NCI-H748 (cell line): Measurements from ENCODE around the gene THSD4.

Experiments
- DNase-seq: peaks from one replicate; lab custom pipeline; 2025; ENCODE audit not compliant: unreplicated experiment; lab: John Stamatoyannopoulos, UW

The THSD4 gene

DNA sequence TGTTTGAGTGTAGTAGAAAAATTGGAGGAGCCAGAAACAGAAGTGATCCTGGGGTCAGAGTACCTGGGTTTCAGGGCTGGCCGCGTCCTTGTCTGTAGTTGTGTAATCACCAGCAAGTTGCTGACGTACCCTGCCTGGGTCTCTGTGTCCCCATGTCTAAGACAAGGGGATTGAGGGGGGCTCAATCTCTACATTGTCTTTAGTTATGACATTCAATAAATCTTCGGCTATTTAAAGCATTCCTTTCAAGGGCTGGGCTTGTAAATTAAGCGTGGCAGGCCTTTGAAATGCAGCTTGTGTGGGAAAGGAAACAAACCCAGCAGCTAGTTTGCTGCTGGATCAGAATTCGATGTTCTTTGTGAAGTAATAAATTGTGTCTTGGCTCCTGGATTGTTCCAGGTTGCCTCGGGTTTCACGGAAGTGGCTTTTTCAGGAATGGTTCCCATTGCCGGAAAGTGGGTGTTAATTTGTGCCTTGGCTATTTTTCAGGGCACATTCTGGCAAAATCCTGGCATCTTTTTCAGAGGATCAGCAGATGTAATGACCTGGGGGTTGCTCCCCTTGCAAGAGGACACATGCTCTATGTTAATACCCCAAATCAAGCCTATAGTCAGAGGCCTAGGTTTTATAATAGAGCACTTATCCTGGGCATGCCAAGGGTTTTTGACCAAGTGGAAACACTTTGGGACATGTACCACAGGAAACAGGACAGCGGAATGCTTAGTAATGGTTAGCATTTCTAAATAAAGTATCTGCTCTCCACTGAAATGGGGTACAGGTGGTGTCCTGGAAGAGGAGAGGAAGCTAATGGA, 400.3 kb downstream of the THSD4 start:
- no peak for DNase-seq

DNA sequence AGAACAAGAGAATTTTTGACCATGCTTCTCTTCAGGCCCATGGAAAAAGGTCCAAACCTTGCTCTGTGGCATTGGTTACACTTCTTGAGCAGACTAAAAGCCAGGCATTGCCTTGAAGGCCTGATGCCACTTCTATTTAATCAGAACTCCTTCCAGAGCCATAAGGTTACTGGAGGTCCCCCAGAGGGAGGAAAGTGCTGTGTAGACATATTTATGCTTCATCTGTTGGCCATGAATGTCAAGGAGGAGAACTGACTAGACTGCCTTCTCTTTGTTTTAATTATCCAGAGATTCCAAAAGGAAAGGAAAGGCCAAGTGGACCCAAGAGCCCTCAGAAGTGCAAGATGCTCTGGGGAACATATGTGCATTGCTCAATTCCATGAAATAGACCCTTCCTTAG, 402.5 kb downstream of the THSD4 start:
- no peak for DNase-seq

DNA sequence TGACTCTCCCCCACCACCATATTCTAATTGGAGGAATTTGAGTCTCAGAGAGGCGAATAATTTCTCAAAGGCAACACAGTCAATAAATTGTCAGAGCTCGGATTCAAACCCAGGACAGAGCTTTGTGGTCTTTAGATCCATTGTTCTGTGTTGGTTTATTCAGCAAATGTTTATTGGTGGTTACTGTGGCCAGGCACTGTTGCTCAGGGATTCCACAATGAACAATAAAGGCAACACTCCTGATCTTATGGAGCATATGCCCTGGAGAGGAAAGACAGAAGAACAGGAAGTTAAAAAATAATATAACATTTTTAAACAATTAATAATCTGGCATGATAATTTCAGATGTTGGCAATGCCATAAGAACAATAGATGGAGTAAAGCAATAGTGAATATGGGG, 403.4 kb downstream of the THSD4 start:
- no peak for DNase-seq

DNA sequence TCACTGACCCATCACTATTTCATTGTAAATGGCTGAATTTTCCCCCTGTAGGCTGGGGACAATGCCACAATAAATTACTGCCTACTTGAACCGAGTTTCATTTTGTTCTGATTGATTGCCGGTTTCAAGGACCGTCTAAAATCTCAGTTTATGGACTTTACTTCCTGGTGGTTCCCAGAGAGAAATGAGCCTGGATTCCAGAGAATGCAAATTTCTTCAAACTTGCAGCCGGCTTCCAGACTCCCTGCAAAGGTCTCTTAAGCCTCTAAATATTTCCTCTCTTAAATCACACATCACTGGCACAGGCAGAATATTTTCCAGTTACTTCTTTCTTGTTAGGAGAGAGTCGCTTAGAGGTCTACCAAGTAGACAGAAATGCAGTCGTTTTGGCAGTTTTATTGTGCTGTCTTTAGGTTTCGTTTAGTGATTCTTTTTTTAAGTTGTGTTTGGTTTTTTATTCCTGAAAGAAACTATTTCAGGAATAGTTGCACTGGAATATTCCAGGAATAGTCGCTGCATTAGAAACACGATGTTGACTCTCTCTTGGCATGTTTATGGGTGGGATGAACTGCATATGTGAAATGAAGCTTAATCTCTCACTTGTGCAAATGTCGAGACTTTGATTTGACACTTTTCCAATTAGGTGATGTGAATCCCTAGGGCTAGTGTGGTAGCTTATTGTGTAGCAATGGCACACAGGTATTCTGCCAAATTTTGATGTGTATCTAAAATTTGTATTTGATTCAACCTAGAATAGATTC, 411.0 kb downstream of the THSD4 start:
- DNase-seq, result no peak

DNA sequence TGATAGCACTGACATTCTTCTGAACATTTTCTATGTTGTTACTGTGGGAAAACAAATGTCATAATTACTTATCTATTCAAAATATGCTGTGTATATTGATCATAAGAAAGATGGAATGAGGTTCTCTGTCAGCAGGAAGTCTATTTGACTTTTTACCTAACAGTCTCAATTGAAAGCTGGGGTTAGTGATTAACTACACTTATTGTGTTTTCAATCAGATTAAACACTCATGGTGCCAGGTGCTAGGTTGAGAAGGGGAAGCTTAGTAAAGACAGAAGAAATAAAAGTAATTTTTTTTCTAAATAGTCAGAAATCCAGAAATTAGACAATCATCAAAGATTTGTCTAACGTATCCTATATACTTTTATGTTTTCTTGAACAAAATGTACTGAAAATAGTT, 414.1 kb downstream of the THSD4 start:
- peak; percentile 1 for DNase-seq

DNA sequence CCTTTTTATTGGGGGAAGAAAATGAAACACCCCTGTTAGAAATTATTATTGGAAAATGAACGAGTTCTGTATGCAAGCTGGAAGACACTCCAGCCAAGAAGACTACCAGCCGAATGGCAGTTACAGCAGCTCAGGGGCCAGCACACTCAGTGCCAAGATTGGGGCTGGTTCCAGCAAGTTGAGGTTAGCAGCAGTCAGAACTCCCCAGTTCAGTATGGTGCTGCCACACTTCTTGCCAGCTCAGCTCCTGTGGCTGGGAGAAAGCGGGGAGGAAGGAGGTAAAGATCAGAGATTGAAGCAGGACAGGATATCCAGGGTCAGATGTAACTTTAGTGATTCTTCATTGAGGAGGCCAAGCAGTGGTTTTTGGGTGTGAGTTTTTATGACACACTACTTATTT, 414.8 kb downstream of the THSD4 start:
- DNase-seq, result no peak

DNA sequence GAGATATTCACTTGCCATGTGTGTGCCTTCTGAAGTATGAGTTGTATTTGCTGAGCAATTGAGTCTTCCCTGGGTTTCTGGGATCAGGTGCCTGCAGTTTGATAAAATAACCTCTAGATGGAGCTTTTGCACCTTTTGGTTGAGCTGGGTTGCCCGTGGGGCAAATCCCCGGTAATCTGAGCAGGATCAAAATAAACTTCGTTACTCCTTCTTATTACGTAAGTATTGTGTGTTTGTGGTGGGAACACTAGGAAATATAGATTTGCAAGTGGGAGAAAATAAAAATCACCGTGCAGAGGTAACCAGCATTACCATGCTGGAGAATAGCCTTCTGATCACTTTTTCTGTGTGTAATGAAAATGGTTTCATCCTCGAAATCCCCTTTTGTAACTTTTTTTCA, 417.7 kb downstream of the THSD4 start:
- peak; percentile 63 for DNase-seq

DNA sequence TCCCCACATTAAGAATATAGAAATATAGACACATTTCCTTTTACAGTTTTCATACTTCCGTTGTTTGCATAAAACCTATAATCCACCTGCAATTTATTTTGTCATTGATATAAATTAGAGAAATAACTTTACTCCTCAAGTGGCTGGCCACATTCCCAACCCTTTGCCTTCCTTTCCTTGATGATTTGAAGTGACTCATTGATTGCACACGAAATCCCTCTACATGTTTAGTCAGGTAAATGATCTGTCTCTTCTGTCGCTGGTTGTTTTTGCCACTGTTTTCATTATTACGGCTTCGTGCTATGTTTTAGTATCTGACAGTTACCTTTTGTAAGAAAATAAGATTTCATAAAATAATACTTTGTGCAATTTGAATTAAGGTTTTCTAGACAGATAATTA, 422.9 kb downstream of the THSD4 start:
- no peak for DNase-seq

DNA sequence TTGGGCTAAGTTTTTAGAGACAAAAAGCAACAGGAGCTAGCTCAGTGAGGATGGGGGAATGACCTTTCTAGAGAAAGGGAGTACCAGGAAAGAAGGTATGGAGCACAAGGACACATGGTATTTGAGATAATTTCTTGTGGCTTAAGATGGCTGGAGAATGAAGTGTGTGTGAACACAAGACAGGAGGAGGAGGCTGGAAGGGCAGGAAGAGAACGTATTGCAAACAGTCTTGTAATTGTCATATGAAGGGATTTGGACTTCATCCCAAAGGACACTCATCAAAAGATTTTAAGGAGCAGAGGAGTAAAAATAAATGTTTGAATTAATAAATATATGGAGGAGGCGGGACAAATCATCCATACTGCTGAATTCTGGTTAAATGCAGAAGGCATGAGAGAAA, 426.5 kb downstream of the THSD4 start:
- DNase-seq, result no peak

DNA sequence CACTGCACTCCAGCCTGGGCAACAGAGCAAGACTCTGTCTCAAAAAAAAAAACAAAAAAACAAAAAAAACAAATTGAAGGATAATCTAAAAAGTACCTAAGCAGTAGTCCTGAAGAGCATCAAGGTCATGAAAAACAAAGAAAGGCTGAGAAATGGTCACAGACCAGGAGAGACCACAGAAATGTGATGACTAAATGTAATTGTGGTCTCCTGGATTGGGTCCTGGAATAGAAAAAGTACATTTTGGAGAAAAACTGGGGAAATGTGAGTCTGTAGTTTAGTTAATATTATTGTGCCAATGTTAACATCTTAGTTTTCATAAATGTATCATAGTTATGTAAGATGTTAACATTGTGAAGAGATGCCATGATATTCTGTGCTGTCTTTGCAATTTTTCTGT, 427.6 kb downstream of the THSD4 start:
- DNase-seq, result no peak

DNA sequence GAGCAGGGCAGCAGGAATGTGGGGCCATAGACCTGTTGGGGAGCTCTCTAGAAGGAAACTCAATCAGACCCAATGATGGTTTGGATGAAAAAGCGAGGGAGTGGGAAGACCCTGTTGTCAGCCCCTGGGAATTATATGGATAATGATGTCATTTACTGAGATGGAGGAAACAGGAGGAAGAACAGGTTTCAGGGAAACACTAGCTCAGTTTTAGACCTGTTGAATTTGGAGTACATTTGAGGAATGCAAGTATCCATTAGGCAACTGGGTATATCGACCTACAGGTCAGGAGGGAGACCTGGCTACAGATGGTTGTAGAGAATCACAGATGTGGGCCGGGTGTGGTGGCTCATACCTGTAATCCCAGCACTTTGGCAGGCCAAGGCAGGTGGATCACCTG, 428.1 kb downstream of the THSD4 start:
- no peak for DNase-seq

DNA sequence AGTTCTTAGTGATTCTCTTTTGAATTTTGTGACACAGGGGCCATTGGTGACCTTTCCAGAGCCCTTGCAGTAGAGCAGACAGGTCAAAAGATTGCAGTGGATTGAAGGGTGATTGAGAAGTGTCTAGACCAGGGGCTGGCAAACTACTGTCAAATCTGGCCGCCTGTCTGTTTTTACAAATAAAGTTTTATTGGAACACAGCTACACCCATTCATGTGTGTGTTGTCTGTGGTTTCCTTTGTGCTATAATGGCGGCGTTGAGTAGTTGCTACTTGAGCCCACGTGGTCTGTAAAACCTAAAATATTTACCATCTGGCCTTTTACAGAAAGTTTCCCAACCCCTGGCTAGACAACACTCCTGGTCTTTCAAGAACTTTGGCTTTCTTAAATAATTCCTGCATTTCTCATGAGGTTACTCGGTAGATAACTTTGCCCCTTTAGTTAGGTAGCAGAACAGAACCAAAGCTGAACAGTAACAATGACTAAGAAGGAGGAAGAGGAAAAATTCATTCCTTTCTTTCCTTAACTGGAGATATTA, 430.0 kb downstream of the THSD4 start:
- no peak for DNase-seq

DNA sequence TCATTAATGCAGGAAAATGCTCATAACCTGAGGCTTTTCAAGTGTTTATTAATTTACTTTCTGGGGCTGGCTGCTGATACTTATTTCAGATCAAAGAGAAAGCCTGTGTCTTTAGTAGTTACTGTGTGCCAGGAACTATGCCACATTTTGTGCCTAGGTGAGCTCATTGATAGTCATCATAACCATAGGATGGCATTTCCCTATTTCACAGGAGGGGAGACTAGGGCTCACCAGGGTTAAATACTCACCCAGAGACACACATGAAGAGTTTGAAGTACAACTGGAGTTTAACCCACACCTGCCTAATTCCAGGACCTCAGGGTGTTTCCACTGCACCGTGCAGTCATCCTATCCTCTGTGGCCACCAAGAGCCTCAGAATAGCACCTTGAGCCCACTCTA, 430.7 kb downstream of the THSD4 start:
- DNase-seq, result no peak

DNA sequence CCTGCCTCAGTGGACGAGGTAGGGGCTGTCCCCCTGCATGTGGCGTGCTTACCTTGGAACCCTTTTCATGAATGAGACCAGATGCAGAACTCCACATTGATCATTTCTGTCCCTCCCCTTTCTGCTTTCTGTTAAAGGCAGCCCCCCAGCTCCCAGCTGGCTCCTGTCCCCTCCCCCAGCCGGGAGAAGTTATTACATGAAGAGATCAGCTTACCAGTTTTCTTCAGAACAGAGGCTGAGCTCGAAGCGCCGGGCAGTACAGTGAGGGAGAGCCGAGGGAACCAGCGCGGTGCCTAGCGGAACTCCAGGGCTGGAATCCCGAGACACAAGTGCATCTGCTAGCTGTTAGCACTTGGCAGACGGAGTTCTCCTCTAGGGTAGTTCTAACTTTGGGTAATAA, 431.7 kb downstream of the THSD4 start:
- DNase-seq, result no peak

DNA sequence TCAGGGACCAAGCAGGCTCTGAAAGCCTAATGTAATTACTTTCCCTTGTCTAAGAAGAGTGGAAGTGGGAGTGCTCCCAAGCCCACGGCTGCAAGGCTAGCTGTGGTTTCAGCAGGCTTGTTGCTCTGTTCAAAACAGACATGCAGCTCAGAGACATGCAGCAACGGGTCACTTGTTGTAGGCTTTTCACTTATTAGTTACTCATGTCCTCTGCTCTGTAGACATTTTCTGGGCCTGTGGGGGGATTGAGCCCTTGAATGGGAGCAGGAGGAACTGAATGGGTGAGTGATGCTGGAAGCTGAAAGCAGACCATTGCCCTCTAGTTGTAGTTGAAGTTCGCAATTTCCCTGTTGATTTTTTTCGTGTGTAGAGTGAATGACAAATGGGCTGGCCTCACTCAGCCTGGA, 433.1 kb downstream of the THSD4 start:
- no peak for DNase-seq

DNA sequence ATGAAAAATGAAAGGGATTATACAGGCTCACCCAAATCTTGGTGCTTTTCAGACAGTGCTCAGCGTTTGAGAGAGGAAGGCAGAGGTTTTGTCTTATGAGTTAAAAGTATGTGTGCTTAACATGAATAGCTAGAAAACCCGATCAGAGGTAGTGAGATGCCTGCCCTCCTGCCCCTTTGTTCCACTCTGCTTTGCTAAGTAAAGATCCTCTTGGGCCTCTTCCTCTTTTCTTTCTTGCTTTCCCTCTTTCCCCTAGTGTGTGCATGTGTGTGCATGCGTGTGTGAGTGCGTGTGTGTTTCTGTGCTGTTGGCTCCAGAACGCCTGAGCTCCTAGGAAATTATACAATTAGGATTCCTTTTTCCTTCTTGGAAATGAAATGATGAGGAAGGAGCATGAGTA, 433.8 kb downstream of the THSD4 start:
- no peak for DNase-seq

DNA sequence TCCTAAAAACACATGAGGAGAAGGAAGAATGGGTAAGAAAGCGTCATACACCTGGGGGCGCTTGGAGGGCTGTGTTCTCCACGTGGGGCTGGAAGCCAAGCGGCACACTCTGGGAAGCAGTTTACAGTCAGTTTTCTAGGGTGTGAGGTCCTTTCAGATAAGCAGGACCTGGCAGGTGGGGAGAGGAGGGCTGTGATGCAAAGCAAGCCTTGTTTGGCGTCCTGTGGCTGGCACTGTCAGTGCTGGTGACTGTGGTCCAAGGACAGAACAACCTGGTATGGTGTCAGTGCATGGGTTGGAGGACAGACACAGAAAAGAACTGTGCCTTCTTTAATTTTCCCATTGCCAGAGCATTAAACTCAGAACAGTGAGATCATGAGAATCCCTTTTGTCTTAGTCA, 434.4 kb downstream of the THSD4 start:
- no peak for DNase-seq

DNA sequence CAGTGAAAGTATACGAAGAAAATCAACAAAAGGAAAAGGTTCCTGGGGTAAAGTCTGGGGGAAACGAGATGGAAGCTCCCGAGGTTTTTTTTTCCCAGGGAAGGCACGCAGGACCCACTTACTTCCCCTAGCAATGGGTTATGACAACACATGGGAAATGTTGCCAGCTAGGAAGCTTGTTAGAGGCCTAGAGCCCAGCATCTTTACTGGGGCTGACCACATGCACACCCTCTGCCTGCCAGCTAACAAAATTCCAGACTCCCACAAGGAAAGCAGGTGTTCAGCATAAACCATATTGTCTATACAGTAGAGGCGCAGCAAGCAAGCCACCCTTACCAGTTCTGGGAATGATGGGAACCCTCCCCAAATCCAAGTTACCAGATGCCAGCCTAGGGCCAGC, 436.3 kb downstream of the THSD4 start:
- peak; percentile 19 for DNase-seq

DNA sequence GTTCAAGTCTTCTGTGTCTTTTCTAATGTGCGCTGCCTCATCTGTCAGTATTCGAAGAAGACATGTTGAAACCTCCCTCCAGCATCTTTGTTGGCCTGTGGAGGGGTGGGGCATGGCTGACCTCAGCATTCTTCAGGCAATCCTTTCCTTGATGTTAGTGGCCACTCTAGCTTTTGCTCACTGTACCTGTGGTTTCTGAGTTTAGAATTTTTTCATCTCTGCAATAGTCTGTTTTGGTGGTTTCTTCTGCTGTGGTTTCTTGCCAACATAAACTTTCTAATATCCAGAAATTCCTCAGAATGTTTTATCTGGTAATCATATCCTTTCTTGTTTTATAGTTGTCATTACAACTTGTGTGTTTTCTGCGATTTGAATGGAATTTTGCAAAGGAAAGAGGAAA, 443.8 kb downstream of the THSD4 start:
- no peak for DNase-seq

DNA sequence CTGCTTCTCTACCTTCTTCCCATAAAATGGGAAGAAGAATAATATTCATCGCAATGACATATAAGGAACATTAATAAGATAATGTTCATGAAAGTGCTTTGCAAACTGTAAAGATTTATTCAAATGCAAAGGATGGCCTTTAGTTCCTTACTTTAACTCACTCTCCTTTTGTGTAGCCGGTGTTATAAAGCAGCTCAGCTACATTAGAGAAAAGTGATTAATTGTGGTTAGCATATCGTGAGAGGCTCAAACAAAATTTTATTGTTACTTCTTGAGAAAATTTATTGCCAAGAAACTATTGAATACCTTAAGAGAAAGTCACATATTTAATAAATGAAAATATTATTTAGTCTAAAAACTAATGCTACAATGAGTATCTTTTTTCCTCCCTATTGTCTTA, 444.3 kb downstream of the THSD4 start:
- no peak for DNase-seq

DNA sequence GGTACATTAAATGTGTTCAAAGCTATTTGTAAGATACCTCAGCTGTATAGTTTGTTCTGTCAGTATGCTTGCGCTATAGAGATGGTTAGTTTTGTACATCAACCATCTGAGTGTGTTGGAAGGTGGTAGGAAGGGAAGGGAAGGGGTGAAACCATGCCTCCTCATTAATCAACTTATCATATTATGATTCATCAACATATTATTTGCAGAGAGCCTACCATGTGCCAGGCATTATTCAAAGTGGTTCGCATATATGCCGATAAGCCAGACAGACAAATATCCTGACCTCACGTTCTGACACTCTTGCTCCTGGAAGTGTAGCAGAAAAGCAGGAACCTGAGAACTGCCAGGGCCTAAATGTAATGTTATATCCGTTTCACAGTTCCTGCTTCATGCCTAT, 447.0 kb downstream of the THSD4 start:
- no peak for DNase-seq

DNA sequence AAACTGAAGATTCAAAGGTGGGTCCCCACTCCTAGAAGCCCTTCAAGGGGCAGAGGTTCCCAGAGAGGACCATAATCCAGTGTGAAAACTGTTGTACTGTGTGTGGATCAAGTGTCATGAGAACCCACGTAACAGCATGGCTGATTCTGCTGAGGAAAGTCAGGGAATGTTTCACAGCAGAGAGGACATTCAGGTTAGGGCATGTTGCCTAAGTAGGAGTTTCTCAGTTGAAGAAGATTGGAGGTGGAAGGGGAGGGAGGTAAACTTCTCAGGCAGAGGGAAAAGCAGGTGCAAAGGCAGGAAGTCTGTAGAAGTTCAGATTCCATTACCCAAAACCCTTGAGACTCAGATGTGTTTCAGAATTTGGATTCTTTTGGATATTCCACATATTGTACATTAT, 448.9 kb downstream of the THSD4 start:
- DNase-seq, result no peak
